Stimulated activated CD8-positive, alpha-beta memory T cell treated with anti-CD3 and anti-CD28 coated beads, Interleukin-7, amount 100 ng/mL, for 4 hours (primary cell): Measurements from ENCODE around the gene CKAP2.
A peak's percentile ranks its signal among the peaks of the same experiment; 100 is the strongest.
"Not testable (repeated sequence)": the region's sequence is repeated elsewhere in the genome, so short reads cannot be mapped to it uniquely, and the experiment has no call there.

Experiments used
- DNase-seq, 2 donors: peaks; one replicate each; pipeline ENCODE4 v3.0.0-alpha.2; 2020; ENCODE audit warnings: low read depth in 2 of 2

Gene CKAP2

GRCh38 chr13:52452470-52452869 is 2.8 kb upstream of the CKAP2 start:
- DNase-seq, result no peak

GRCh38 chr13:52454459-52454819 is 839 bp upstream of the CKAP2 start:
- DNase-seq, result no peak

GRCh38 chr13:52455677-52456041 is 381 bp downstream of the CKAP2 start:
- peak; percentile 64 to 68 for DNase-seq

GRCh38 chr13:52459668-52460067 is 4.4 kb downstream of the CKAP2 start:
- no peak for DNase-seq

- DNase-seq, result no peak
Observed at GRCh38 chr13:52461265-52461664, 6.0 kb downstream of the CKAP2 start.

- DNase-seq, result no peak
Observed at GRCh38 chr13:52463526-52463925, 8.2 kb downstream of the CKAP2 start.

- not testable (repeated sequence) for DNase-seq
Observed at GRCh38 chr13:52468487-52468886, 13.2 kb downstream of the CKAP2 start.

GRCh38 chr13:52480677-52481428 is 25.6 kb downstream of the CKAP2 start:
- not testable (repeated sequence) for DNase-seq

GRCh38 chr13:52487078-52487477 is 31.8 kb downstream of the CKAP2 start:
- DNase-seq, result not testable (repeated sequence)

GRCh38 chr13:52488763-52489162 is 33.5 kb downstream of the CKAP2 start:
- DNase-seq, result not testable (repeated sequence)

GRCh38 chr13:52491015-52491414 is 35.7 kb downstream of the CKAP2 start:
- DNase-seq, result not testable (repeated sequence)

GRCh38 chr13:52494241-52494640 is 39.0 kb downstream of the CKAP2 start:
- not testable (repeated sequence) for DNase-seq

GRCh38 chr13:52497979-52498378 is 42.7 kb downstream of the CKAP2 start:
- not testable (repeated sequence) for DNase-seq

- DNase-seq, result not testable (repeated sequence)
Observed at GRCh38 chr13:52502277-52502676, 47.0 kb downstream of the CKAP2 start.

GRCh38 chr13:52505843-52506242 is 50.6 kb downstream of the CKAP2 start:
- not testable (repeated sequence) for DNase-seq

- DNase-seq, result not testable (repeated sequence)
Observed at GRCh38 chr13:52509532-52509931, 54.3 kb downstream of the CKAP2 start.

- DNase-seq, result not testable (repeated sequence)
Observed at GRCh38 chr13:52510221-52510797, 55.0 kb downstream of the CKAP2 start.

GRCh38 chr13:52511598-52511997 is 56.3 kb downstream of the CKAP2 start:
- not testable (repeated sequence) for DNase-seq

- not testable (repeated sequence) for DNase-seq
Observed at GRCh38 chr13:52513957-52514596, 58.8 kb downstream of the CKAP2 start.

- not testable (repeated sequence) for DNase-seq
Observed at GRCh38 chr13:52523323-52523722, 68.0 kb downstream of the CKAP2 start.
